Small intestine (tissue), 7 donors: ENCODE measurements around the gene SPOCD1. TPM values are rescaled to one million over a fixed set of nuclear protein-coding genes. Genes with fewer than 3 reads are reported as not detected.

Experiments used
- DNase-seq, 2 donors: peaks; one replicate each; pipeline versions ENCODE4 v3.0.0 to v3.0.0-alpha.2; 2013
- FAIRE-seq: peaks from 2 replicates; lab custom pipeline; 2012; peaks lifted over from hg19 to GRCh38; lab: Jason Lieb, UNC
- H3K27ac ChIP-seq, 3 donors: one replicate each; pipeline ENCODE4 v1.5.1; 2013; ENCODE audit warnings: low read length in 2 of 3, mild to moderate bottlenecking in 2 of 3, control low read depth in 1 of 3, inconsistent platforms in 1 of 3, low read depth in 1 of 3, moderate library complexity in 1 of 3
- H3K27me3 ChIP-seq, 3 donors: one replicate each; pipeline ENCODE4 v1.6.1; 2013; ENCODE audit warnings: low read length in 3 of 3, inconsistent platforms in 1 of 3; ENCODE audit not compliant: control insufficient read depth in 3 of 3, insufficient read depth in 3 of 3
- H3K36me3 ChIP-seq, 3 donors: one replicate each; pipeline ENCODE4 v1.6.1; 2013; ENCODE audit warnings: low read length in 3 of 3, inconsistent platforms in 1 of 3, low read depth in 1 of 3, mild to moderate bottlenecking in 1 of 3, moderate library complexity in 1 of 3; ENCODE audit not compliant: control insufficient read depth in 3 of 3, insufficient read depth in 2 of 3
- H3K4me1 ChIP-seq, 3 donors: one replicate each; pipeline ENCODE4 v1.6.1; 2013; ENCODE audit warnings: low read length in 2 of 3, inconsistent platforms in 1 of 3, low read depth in 1 of 3, mild to moderate bottlenecking in 1 of 3, moderate library complexity in 1 of 3; ENCODE audit not compliant: control insufficient read depth in 3 of 3, insufficient read depth in 2 of 3
- H3K4me3 ChIP-seq, 3 donors: one replicate each; pipeline ENCODE4 v1.5.1; 2013; ENCODE audit warnings: low read length in 3 of 3, control low read depth in 1 of 3, inconsistent platforms in 1 of 3, low read depth in 1 of 3, mild to moderate bottlenecking in 1 of 3, moderate library complexity in 1 of 3
- H3K9me3 ChIP-seq, 2 donors: one replicate each; pipeline ENCODE4 v1.6.1; 2013; ENCODE audit warnings: low read depth in 1 of 2, low read length in 1 of 2; ENCODE audit not compliant: control insufficient read depth in 2 of 2, insufficient read depth in 1 of 2
- WGBS, 3 donors: extraction: QIAGEN DNeasy Blood & Tissue Kit; methylation state at CpG; one replicate each; pipeline ENCODE4 v1.1.7; 2013; 5-methylcytosine and 5-hydroxymethylcytosine counted together
- polyA plus RNA-seq, 4 donors: library from polyadenylated mRNA; stranded (reverse) in 3 of 4; unstranded in 1 of 4; fragments of 200-250 nt in 3 of 4; fragments of 120-200 nt in 1 of 4; gene quantifications; one replicate each; pipeline versions ENCODE4 v1.2.1 to v1.2.3, GENCODE V29; 2013
- donor health status: healthy with polysubstance abuse.
- donor health status: control.
- donor health status: control.
- donor health status: Bipolar disorder and iron deficiency.
- donor health status: healthy.

The SPOCD1 gene
- polyA plus RNA-seq, 4 donors = 0.81 to 2.0 (median 1.1) TPM; not detected in 1

DNA sequence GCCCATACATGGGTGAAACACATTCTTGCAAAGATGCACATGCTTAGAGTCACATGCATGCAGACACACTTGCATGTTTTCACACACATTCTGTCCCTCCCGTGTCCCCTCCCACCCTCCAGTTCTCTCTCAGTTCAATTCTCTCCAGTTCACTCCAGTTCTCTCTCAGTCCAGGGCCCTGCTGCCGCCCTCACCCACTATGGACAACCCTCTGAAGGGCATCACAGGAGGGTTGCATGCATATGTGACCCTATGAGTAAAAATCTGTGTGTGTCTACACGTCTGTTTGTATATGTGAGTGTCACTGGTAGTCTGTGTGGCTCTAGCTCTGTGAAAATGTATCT is 29.9 kb downstream of the SPOCD1 start:
- no peaks in the 10 kb centered on the region for H3K36me3 ChIP-seq
- peaks cover 2 to 32% (median 6%) of the 10 kb centered on the region in 3 donors for H3K4me1 ChIP-seq
- WGBS, 3 donors = 56 to 78% (median 71%) methylated on average over 3 of the region's 3 CpGs
- FAIRE-seq (no peak), DNase-seq (no peak)
- no peaks in the 10 kb centered on the region for H3K27me3 ChIP-seq
- no peak overlapping the region for H3K4me3 ChIP-seq
- H3K27ac ChIP-seq = no peak overlapping the region
- no peaks in the 10 kb centered on the region for H3K9me3 ChIP-seq

DNA sequence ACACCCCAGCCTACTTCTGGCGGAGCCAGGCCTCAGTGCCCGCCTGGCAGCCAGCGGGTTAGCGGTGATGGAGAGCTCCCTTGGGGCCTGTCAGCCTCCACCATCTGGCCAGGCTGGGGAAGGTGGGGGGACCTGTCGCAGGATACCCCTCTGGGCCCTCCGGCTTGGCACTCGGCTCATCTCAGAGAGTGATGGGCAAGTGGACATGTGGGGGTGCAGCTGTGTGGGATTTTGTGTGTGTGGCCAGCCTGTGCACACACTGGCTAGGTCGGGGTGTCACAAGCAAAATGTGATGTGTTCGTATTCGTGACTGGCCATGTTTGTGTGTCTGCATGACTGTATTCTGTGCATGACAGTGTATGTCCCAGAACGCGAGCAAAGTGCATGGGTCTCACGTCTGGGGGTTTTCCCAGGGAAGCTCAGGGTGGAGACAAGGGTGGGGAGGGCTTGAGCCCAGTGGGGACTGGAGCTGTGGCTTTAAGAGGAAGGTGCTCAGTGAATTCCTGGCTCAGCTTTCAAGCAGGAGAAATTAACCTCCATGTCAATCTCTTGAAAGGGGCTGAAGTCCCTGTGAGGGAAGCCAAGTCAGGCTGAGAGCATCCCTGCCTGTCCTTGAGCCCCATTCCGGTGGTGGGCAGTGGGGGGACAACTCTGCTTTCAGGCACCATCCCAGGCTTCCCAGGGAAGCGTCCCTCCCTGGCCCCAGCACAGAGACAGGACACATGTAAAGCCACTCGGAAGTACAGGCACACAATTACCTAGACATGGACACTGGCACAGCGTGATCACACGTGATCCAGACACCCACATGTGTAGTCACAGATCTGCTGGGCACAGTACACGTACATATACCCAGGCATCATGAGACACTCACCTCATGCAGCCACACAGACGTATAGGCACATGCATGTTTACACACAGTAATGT is 30.5 kb downstream of the SPOCD1 start:
- Histone ChIP-seq H3K4me1 (peaks cover 2 to 32% (median 6%) of the 10 kb centered on the region in 3 donors), H3K36me3 (no peaks in the 10 kb centered on the region), H3K27ac (no peak overlapping the region), H3K9me3 (no peaks in the 10 kb centered on the region), H3K27me3 (no peaks in the 10 kb centered on the region), H3K4me3 (no peak overlapping the region)
- 68 to 71% (median 71%) methylated on average over 20 of the region's 20 CpGs for WGBS, 3 donors
- FAIRE-seq (no peak), DNase-seq (no peak)

DNA sequence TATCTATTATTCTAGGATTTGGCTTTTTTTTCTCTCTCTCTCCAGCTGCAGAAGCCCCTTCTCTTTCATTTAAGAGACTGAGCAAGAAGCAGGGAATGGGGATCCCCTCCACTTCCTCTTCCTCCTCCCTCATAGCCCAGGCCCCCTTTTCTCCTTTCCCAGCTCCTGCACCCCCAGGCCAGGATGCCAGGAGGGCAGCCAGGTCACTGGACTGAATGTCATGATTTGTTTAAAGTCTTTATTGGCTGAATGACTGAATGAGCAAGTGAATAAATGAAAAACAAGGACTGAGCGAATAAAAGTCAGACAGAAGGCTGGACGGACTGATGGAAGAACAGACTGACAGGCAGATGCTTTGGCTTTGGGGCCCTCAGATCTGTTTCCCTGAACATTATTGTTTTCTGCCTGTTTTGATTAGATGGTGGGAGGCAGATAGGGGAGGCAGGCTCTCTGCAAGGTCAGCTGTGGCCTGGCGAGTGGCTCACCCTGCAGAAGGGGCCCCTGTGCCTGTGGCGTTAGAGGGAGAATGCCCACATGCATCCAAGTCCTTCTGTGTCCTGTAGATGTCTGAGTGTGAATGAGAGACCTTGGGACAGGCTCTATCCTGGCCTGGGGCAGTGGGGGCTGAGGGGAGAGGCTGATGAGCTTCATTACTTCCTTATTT is 31.3 kb downstream of the SPOCD1 start:
- no peak for FAIRE-seq
- DNase-seq = no peak
- no peak overlapping the region for H3K27ac ChIP-seq
- no peaks in the 10 kb centered on the region for H3K9me3 ChIP-seq
- no peaks in the 10 kb centered on the region for H3K36me3 ChIP-seq
- H3K27me3 ChIP-seq = no peaks in the 10 kb centered on the region
- peaks cover 2 to 28% (median 6%) of the 10 kb centered on the region in 3 donors for H3K4me1 ChIP-seq
- WGBS, 3 donors = 78 to 87% (median 85%) methylated on average over 4 of the region's 4 CpGs
- H3K4me3 ChIP-seq = no peak overlapping the region

DNA sequence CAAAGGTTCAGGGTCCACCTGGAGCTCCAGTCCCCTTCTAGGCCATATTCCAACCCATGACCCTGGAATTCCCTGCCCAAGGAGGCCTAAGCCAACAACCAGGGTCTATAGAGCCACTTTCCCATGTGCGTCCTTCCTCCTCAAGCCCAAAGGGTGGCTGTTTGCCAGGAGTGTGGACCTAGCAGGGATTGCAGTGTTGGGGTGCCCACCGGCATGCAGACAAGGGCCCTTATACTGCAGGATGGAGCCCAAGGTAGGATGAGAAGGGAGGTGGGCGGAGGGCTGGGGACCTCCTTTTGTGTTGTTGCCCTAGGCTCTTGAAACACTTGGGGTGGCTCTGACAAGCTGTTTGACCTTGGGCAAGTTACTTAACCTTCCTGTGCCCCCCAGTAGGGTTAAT is 32.0 kb downstream of the SPOCD1 start:
- H3K4me1 ChIP-seq = peaks cover 2 to 24% (median 6%) of the 10 kb centered on the region in 3 donors
- H3K27me3 ChIP-seq = peaks cover 0 to 2% (median 0%) of the 10 kb centered on the region in 3 donors
- no peaks in the 10 kb centered on the region for H3K36me3 ChIP-seq
- H3K4me3 ChIP-seq = no peak overlapping the region
- 89 to 98% (median 93%) methylated on average over 3 of the region's 3 CpGs for WGBS, 3 donors
- no peak overlapping the region for H3K27ac ChIP-seq
- DNase-seq (no peak), FAIRE-seq (no peak)
- H3K9me3 ChIP-seq = no peaks in the 10 kb centered on the region

DNA sequence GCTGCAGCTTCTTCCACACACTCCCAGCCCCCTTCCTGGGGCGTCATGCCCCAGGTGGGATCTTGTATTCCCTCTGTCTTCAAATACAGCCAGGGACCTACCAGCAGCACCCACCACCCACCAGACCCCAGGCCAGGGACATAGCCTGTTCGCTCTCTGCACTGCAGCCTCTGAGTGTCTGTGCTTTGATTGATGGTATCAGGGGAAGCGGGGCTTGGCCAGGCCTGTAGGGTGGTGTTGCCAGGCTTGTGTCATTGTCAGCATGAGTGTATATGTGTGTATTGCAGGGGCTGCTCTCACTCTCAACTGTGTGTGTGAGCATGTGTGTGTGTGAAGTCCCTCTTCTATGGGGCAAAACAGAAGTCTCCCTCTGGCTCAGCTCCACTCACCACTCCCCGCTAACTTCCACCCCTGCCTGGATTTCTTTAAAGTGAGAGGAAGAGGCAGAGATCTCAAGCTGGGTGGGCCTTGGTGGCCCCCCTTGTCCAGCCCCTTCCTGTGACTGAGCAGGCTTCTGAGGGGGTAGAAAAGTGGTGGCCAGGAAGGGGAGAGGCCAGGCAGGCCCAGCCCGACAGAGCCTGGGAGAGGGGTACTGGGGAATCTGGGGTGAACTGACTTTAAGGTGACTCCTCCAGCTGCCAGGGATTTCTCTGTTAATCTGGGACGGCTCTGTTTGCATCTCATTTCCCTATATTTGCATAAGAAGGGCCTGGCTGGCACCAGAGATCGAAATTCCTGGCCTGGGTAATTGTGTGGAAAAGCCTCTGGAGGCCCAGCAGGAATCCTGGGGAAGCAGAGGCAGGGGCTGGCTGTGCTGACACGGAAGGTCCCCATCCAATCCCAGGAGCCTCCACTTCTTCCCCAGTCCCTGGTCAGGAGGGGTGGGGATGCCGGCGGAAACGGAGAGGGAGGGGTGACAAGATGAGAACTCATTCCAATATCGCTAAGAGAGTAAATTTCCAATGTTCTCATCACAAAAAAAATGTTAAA is 33.1 kb downstream of the SPOCD1 start:
- Histone ChIP-seq H3K4me3 (no peak overlapping the region), H3K27ac (peak overlapping the region in 1 of 3 donors; percentile 21), H3K36me3 (no peaks in the 10 kb centered on the region), H3K27me3 (peaks cover 0 to 8% (median 0%) of the 10 kb centered on the region in 3 donors), H3K4me1 (peaks cover 0 to 18% (median 6%) of the 10 kb centered on the region in 3 donors), H3K9me3 (no peaks in the 10 kb centered on the region)
- 64 to 85% (median 83%) methylated on average over 12 of the region's 12 CpGs for WGBS, 3 donors
- FAIRE-seq (no peak), DNase-seq (no peak)

DNA sequence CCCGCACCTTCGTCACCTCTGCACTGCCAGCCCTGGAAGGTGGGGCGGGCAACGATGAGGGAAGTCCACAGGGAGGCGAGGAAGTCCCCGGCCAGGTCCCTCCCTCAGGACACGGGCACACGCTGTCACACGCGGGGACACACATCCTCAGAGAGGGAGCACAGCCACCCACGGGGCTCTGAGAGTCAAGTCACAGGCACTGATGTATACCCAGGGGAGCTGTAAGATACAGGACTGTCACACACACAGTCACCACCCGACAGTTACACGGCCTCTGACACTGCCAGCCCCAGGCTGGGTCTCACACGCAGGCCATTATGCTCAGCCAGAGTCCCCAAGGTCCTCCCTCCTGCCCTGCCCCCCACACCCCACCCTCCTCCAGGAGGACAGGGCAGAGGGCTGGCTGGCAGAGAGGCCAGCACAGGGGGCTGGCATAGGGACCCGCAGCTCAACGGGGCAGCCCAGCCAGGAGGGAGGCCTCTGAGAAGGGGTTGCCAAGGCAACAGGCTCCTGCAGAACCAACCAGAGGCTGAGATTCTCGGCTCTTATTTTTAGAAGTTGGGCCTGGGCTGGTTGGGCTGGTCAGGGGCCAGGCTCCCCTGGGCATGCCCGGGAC is 34.0 kb downstream of the SPOCD1 start:
- Histone ChIP-seq H3K9me3 (no peaks in the 10 kb centered on the region), H3K27me3 (peaks cover 0 to 12% (median 0%) of the 10 kb centered on the region in 3 donors), H3K36me3 (no peaks in the 10 kb centered on the region), H3K4me3 (no peak overlapping the region), H3K4me1 (peaks cover 0 to 18% (median 6%) of the 10 kb centered on the region in 3 donors), H3K27ac (no peak overlapping the region)
- DNase-seq = peak in 1 of 2 donors; percentile 53
- no peak for FAIRE-seq
- 26 to 47% (median 41%) methylated on average over 18 of the region's 18 CpGs for WGBS, 3 donors

DNA sequence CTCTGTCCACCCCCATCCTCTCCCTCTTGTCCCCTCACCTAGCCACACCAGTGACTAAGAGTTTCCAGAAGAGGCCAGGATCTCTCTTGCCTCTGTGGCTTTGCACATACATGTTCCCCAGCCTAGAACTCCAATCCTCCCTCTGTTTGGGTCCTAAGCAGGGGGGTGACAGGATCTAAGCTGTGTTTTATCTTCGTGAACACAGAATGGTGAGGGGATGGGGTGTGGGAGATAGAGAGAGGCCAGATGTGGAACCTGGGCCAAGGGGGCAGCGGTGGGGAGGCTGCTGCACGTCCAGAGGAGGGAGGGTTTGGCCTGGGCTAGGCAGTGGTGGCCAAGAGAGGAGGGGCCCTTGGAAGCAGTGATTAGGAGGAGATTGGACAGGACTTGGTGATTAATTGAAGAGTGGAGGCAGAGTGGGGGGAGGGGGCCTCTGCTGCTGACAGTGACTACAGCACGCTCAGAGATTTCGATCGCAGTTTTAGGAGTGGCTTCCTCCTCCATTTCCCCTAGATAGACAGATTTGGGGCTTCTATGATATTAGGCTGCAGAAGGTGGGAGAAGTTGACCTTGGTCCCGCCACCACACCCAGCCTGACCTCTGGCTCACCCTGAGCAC is 34.6 kb downstream of the SPOCD1 start:
- H3K36me3 ChIP-seq = no peaks in the 10 kb centered on the region
- WGBS, 3 donors = 55 to 64% (median 61%) methylated on average over 7 of the region's 7 CpGs
- peaks cover 0 to 18% (median 6%) of the 10 kb centered on the region in 3 donors for H3K4me1 ChIP-seq
- FAIRE-seq (no peak), DNase-seq (no peak)
- no peak overlapping the region for H3K4me3 ChIP-seq
- H3K27ac ChIP-seq = no peak overlapping the region
- H3K27me3 ChIP-seq = peaks cover 0 to 16% (median 0%) of the 10 kb centered on the region in 3 donors
- no peaks in the 10 kb centered on the region for H3K9me3 ChIP-seq
